Measurements from ENCODE around the gene PLEKHM2.

Gene PLEKHM2

GRCh38 chr1:15732686-15733081 lies 48.6 kb downstream of the PLEKHM2 start:
- no peaks in the 10 kb centered on the region for H3K79me2 ChIP-seq (ENCODE audit: low read length)
- H3K4me3 ChIP-seq (ENCODE audit: low read length), result no peak overlapping the region
- H3K4me1 ChIP-seq (ENCODE audit: low read length), result no peaks in the 10 kb centered on the region
- H4K20me1 ChIP-seq (ENCODE audit: insufficient read depth, low read length), result no peaks in the 10 kb centered on the region
- H3K9ac ChIP-seq (ENCODE audit: low read length), result no peak overlapping the region
- no peaks in the 10 kb centered on the region for H3K9me3 ChIP-seq (ENCODE audit: insufficient read depth, low read length)
- no peaks in the 10 kb centered on the region for H3K27me3 ChIP-seq (ENCODE audit: low read depth, low read length)
- H3K27ac ChIP-seq (ENCODE audit: low read length), result no peak overlapping the region
- H3K4me2 ChIP-seq (ENCODE audit: low read length), result no peak overlapping the region
- H3K36me3 ChIP-seq (replicated peaks; ENCODE audit: low read depth, low read length), result no peaks in the 10 kb centered on the region
- H2AFZ ChIP-seq (ENCODE audit: low read depth, low read length), result no peak overlapping the region
- no peak for TF ChIP-seq EZH2phosphoT487 (IDR thresholded peaks at IDR 0.05; ENCODE audit: low read depth)

DNA sequence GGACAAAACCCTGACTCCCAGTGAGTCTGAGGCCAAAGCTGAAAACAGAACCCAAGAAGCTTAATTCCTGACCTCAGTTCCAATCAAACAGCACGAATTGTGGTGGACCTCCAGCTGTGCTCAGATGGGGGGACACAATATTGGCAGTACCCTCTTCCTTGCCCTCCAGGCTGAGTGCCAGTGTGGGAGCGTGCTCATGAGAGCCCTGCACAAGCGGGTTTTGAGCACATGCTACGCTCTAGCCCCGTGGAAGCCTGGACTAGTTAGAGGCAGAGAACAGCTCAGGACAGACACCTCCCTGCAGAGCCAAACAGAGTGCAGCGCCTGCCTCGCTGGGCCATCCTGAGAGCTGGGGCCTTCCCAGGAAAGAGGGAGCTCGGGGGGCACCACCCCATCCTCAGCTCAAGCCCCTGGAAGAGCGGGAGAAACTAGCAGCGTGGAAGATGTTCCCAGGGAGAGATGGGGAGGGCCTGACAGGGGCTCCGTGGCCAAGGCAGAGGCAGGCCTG lies 49.2 kb downstream of the PLEKHM2 start:
- no peak overlapping the region for H3K9ac ChIP-seq (ENCODE audit: low read length)
- H3K4me2 ChIP-seq (ENCODE audit: low read length), result no peak overlapping the region
- H4K20me1 ChIP-seq (ENCODE audit: insufficient read depth, low read length), result no peaks in the 10 kb centered on the region
- no peaks in the 10 kb centered on the region for H3K4me1 ChIP-seq (ENCODE audit: low read length)
- H3K4me3 ChIP-seq (ENCODE audit: low read length), result no peak overlapping the region
- H3K27me3 ChIP-seq (ENCODE audit: low read depth, low read length), result no peaks in the 10 kb centered on the region
- no peak for TF ChIP-seq EZH2phosphoT487 (IDR thresholded peaks at IDR 0.05; ENCODE audit: low read depth)
- TF ChIP-seq, protein P1, sequence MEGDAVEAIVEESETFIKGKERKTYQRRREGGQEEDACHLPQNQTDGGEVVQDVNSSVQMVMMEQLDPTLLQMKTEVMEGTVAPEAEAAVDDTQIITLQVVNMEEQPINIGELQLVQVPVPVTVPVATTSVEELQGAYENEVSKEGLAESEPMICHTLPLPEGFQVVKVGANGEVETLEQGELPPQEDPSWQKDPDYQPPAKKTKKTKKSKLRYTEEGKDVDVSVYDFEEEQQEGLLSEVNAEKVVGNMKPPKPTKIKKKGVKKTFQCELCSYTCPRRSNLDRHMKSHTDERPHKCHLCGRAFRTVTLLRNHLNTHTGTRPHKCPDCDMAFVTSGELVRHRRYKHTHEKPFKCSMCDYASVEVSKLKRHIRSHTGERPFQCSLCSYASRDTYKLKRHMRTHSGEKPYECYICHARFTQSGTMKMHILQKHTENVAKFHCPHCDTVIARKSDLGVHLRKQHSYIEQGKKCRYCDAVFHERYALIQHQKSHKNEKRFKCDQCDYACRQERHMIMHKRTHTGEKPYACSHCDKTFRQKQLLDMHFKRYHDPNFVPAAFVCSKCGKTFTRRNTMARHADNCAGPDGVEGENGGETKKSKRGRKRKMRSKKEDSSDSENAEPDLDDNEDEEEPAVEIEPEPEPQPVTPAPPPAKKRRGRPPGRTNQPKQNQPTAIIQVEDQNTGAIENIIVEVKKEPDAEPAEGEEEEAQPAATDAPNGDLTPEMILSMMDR (IDR thresholded peaks at IDR 0.05; ENCODE audit: low read depth, low read length), result no peak
- H3K36me3 ChIP-seq (replicated peaks; ENCODE audit: low read depth, low read length), result no peaks in the 10 kb centered on the region
- H3K9me3 ChIP-seq (ENCODE audit: insufficient read depth, low read length), result no peaks in the 10 kb centered on the region
- H3K27ac ChIP-seq (ENCODE audit: low read length), result no peak overlapping the region
- no peak overlapping the region for H2AFZ ChIP-seq (ENCODE audit: low read depth, low read length)
- no peaks in the 10 kb centered on the region for H3K79me2 ChIP-seq (ENCODE audit: low read length)

DNA sequence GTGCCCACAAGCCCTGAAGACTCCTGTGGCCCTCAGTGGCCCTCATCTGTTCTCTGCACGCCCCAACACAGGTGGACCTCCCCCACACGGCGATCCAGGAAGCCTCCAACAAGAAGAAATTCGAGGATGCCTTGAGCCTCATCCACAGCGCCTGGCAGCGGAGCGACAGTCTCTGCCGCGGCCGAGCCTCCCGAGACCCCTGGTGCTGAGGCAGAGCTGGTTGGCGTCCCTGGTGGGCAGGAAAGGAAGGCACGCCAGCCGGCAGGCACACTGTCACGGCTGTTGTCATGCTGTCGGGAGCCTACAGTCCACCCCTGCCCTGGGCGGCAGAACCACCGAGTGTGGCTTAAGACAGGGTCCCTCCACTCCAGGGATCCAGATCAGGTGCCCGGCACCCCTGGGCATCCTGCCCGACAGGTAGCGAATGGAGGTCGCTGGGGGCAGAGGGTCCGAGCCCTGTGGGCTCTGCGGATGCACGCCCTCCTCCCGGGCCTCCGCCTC lies 49.7 kb downstream of the PLEKHM2 start:
- no peak for TF ChIP-seq EZH2phosphoT487 (IDR thresholded peaks at IDR 0.05; ENCODE audit: low read depth)
- TF ChIP-seq, protein P1 (IDR thresholded peaks at IDR 0.05; ENCODE audit: low read depth, low read length), result no peak
- no peaks in the 10 kb centered on the region for H4K20me1 ChIP-seq (ENCODE audit: insufficient read depth, low read length)

GRCh38 chr1:15734296-15734695 lies 50.2 kb downstream of the PLEKHM2 start:
- Histone ChIP-seq H3K27ac (ENCODE audit: low read length) (no peak overlapping the region), H3K79me2 (ENCODE audit: low read length) (no peaks in the 10 kb centered on the region), H3K27me3 (ENCODE audit: low read depth, low read length) (no peaks in the 10 kb centered on the region), H3K4me3 (ENCODE audit: low read length) (no peak overlapping the region), H4K20me1 (ENCODE audit: insufficient read depth, low read length) (no peaks in the 10 kb centered on the region), H3K4me2 (ENCODE audit: low read length) (no peak overlapping the region), H3K9me3 (ENCODE audit: insufficient read depth, low read length) (no peaks in the 10 kb centered on the region), H2AFZ (ENCODE audit: low read depth, low read length) (no peak overlapping the region), H3K36me3 (replicated peaks; ENCODE audit: low read depth, low read length) (no peaks in the 10 kb centered on the region), H3K9ac (ENCODE audit: low read length) (no peak overlapping the region), H3K4me1 (ENCODE audit: low read length) (no peaks in the 10 kb centered on the region)
- TF ChIP-seq, protein P1 (IDR thresholded peaks at IDR 0.05; ENCODE audit: low read depth, low read length), result no peak
- TF ChIP-seq EZH2phosphoT487 (IDR thresholded peaks at IDR 0.05; ENCODE audit: low read depth), result no peak

More for the DNA sequence above, 49.7 kb downstream of the PLEKHM2 start:
- no peak overlapping the region for H2AFZ ChIP-seq (ENCODE audit: low read depth, low read length)
- H3K27ac ChIP-seq (ENCODE audit: low read length), result no peak overlapping the region
- H3K9me3 ChIP-seq (ENCODE audit: insufficient read depth, low read length), result no peaks in the 10 kb centered on the region
- no peaks in the 10 kb centered on the region for H3K27me3 ChIP-seq (ENCODE audit: low read depth, low read length)
- H3K4me3 ChIP-seq (ENCODE audit: low read length), result no peak overlapping the region
- H3K36me3 ChIP-seq (replicated peaks; ENCODE audit: low read depth, low read length), result no peaks in the 10 kb centered on the region
- no peak overlapping the region for H3K9ac ChIP-seq (ENCODE audit: low read length)
- no peaks in the 10 kb centered on the region for H3K4me1 ChIP-seq (ENCODE audit: low read length)
- no peaks in the 10 kb centered on the region for H3K79me2 ChIP-seq (ENCODE audit: low read length)
- H3K4me2 ChIP-seq (ENCODE audit: low read length), result no peak overlapping the region
